ENCODE results near the gene SPIB.

The SPIB gene

DNA sequence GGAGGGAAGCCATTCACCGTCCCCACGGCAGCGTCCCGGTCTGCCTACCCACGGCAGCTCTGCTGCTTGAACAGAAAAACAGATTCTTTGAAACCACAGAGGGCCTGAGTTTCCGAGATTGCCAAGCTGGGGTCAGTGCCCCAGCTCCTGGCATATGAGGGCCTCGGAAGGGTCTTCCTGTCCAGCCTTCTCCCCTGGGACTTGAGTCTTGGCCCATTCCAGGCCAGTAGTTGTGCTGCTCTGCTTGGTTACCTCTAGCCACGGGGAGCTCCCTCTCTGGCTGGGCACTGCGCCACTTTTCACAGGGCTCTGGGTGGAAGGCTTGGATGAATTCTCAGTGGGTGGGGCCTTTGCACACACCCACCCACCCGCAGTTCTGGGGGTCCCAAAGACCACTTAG is 8.6 kb upstream of the SPIB start:
- no peaks in the 10 kb centered on the region for H4K20me1 ChIP-seq (ENCODE audit: insufficient read depth, low read length, poor library complexity, severe bottlenecking)
- no peak overlapping the region for H3K9ac ChIP-seq (ENCODE audit: low read depth, low read length, poor library complexity, severe bottlenecking)
- H3K4me3 ChIP-seq (ENCODE audit: low read length, poor library complexity, severe bottlenecking): no peak overlapping the region
- no peaks in the 10 kb centered on the region for H3K9me2 ChIP-seq (replicated peaks; ENCODE audit: low read depth, low read length)
- no peaks in the 10 kb centered on the region for H3K4me1 ChIP-seq (ENCODE audit: insufficient read depth, low read length, poor library complexity, severe bottlenecking)
- H2AFZ ChIP-seq (ENCODE audit: low read length): no peak overlapping the region
- peaks cover 17% of the 10 kb centered on the region; the same call in 1 of the 2 replicates for H3K36me3 ChIP-seq (ENCODE audit: insufficient read depth, low read length)
- TF ChIP-seq EZH2phosphoT487 (IDR thresholded peaks at IDR 0.05; ENCODE audit: borderline replicate concordance): no peak
- TF ChIP-seq, protein P1, sequence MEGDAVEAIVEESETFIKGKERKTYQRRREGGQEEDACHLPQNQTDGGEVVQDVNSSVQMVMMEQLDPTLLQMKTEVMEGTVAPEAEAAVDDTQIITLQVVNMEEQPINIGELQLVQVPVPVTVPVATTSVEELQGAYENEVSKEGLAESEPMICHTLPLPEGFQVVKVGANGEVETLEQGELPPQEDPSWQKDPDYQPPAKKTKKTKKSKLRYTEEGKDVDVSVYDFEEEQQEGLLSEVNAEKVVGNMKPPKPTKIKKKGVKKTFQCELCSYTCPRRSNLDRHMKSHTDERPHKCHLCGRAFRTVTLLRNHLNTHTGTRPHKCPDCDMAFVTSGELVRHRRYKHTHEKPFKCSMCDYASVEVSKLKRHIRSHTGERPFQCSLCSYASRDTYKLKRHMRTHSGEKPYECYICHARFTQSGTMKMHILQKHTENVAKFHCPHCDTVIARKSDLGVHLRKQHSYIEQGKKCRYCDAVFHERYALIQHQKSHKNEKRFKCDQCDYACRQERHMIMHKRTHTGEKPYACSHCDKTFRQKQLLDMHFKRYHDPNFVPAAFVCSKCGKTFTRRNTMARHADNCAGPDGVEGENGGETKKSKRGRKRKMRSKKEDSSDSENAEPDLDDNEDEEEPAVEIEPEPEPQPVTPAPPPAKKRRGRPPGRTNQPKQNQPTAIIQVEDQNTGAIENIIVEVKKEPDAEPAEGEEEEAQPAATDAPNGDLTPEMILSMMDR (conservative IDR thresholded peaks at IDR 0.05; ENCODE audit: low read length): no peak
- no peaks in the 10 kb centered on the region for H3F3A ChIP-seq (ENCODE audit: low read depth)
- no peaks in the 10 kb centered on the region for H3K9me3 ChIP-seq (ENCODE audit: insufficient read depth, low read depth, low read length)
- no peaks in the 10 kb centered on the region for H3K79me2 ChIP-seq (ENCODE audit: insufficient read depth, low read length)
- no peak overlapping the region for H3K4me2 ChIP-seq (ENCODE audit: low read depth, low read length, poor library complexity, severe bottlenecking)
- H3K27me3 ChIP-seq (ENCODE audit: insufficient read depth, low read length, poor library complexity, severe bottlenecking): no peaks in the 10 kb centered on the region

DNA sequence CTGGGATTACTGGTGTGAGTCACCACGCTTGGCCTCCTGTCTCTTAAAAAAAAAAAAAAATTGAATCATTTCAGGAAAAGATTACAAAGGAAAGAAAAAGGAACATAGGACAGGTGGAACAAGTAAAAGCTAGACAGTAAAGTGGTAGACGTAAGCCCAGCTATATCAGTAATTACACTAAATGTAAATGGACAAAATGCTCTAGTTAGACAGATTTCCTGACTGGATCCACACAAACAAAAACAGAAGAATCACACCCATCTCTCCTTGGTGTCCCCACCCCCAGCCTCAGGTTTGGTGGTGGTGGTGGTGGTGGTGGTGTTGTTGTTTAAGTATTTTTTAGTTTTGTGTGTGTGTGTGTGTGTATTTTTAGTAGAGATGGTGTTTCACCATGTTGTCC is 6.3 kb upstream of the SPIB start:
- Histone ChIP-seq H4K20me1 (ENCODE audit: insufficient read depth, low read length, poor library complexity, severe bottlenecking) (no peaks in the 10 kb centered on the region), H3K4me1 (ENCODE audit: insufficient read depth, low read length, poor library complexity, severe bottlenecking) (no peaks in the 10 kb centered on the region), H3K9me3 (ENCODE audit: insufficient read depth, low read depth, low read length) (no peaks in the 10 kb centered on the region), H3K9ac (ENCODE audit: low read depth, low read length, poor library complexity, severe bottlenecking) (no peak overlapping the region), H2AFZ (ENCODE audit: low read length) (no peak overlapping the region), H3K4me3 (ENCODE audit: low read length, poor library complexity, severe bottlenecking) (no peak overlapping the region), H3K4me2 (ENCODE audit: low read depth, low read length, poor library complexity, severe bottlenecking) (no peak overlapping the region), H3K27me3 (ENCODE audit: insufficient read depth, low read length, poor library complexity, severe bottlenecking) (no peaks in the 10 kb centered on the region), H3K9me2 (replicated peaks; ENCODE audit: low read depth, low read length) (no peaks in the 10 kb centered on the region), H3K36me3 (ENCODE audit: insufficient read depth, low read length) (peaks cover 7% of the 10 kb centered on the region; the same call in 1 of the 2 replicates), H3F3A (ENCODE audit: low read depth) (no peaks in the 10 kb centered on the region), H3K79me2 (ENCODE audit: insufficient read depth, low read length) (no peaks in the 10 kb centered on the region)
- TF ChIP-seq, protein P1 (conservative IDR thresholded peaks at IDR 0.05; ENCODE audit: low read length): no peak
- TF ChIP-seq EZH2phosphoT487 (IDR thresholded peaks at IDR 0.05; ENCODE audit: borderline replicate concordance): no peak

GRCh38 chr19:50413096-50413495 is 5.6 kb upstream of the SPIB start:
- Histone ChIP-seq H4K20me1 (ENCODE audit: insufficient read depth, low read length, poor library complexity, severe bottlenecking) (no peaks in the 10 kb centered on the region), H3K79me2 (ENCODE audit: insufficient read depth, low read length) (no peaks in the 10 kb centered on the region), H3K36me3 (ENCODE audit: insufficient read depth, low read length) (peaks cover 7% of the 10 kb centered on the region; the same call in 1 of the 2 replicates), H3F3A (ENCODE audit: low read depth) (no peaks in the 10 kb centered on the region), H3K9ac (ENCODE audit: low read depth, low read length, poor library complexity, severe bottlenecking) (no peak overlapping the region), H2AFZ (ENCODE audit: low read length) (no peak overlapping the region), H3K9me3 (ENCODE audit: insufficient read depth, low read depth, low read length) (no peaks in the 10 kb centered on the region), H3K4me3 (ENCODE audit: low read length, poor library complexity, severe bottlenecking) (no peak overlapping the region), H3K9me2 (replicated peaks; ENCODE audit: low read depth, low read length) (no peaks in the 10 kb centered on the region), H3K27me3 (ENCODE audit: insufficient read depth, low read length, poor library complexity, severe bottlenecking) (no peaks in the 10 kb centered on the region), H3K4me1 (ENCODE audit: insufficient read depth, low read length, poor library complexity, severe bottlenecking) (no peaks in the 10 kb centered on the region), H3K4me2 (ENCODE audit: low read depth, low read length, poor library complexity, severe bottlenecking) (no peak overlapping the region)
- TF ChIP-seq, protein P1 (conservative IDR thresholded peaks at IDR 0.05; ENCODE audit: low read length): no peak
- TF ChIP-seq EZH2phosphoT487 (IDR thresholded peaks at IDR 0.05; ENCODE audit: borderline replicate concordance): no peak

Measured in Loucy (cell line).